D721Med (cell line): ENCODE data around the gene NFIC.
"Not testable (repeated sequence)": the region's sequence is repeated elsewhere in the genome, so short reads cannot be mapped to it uniquely, and the experiment has no call there.

Source experiments
- DNase-seq: peaks from one replicate; pipeline ENCODE4 v3.0.0; 2011; ENCODE audit warnings: low spot score; ENCODE audit not compliant: insufficient read length
- FAIRE-seq: peaks from 2 replicates; lab custom pipeline; 2011; peaks lifted over from hg19 to GRCh38; lab: Jason Lieb, UNC
- TF ChIP-seq, protein P1 (sequence below): IDR thresholded peaks from 2 replicates; pipeline ENCODE4 v1.5.1; 2012; ENCODE audit warnings: mild to moderate bottlenecking, control low read depth; ENCODE audit not compliant: insufficient read depth; ENCODE audit errors: missing control alignments

Gene NFIC

DNA sequence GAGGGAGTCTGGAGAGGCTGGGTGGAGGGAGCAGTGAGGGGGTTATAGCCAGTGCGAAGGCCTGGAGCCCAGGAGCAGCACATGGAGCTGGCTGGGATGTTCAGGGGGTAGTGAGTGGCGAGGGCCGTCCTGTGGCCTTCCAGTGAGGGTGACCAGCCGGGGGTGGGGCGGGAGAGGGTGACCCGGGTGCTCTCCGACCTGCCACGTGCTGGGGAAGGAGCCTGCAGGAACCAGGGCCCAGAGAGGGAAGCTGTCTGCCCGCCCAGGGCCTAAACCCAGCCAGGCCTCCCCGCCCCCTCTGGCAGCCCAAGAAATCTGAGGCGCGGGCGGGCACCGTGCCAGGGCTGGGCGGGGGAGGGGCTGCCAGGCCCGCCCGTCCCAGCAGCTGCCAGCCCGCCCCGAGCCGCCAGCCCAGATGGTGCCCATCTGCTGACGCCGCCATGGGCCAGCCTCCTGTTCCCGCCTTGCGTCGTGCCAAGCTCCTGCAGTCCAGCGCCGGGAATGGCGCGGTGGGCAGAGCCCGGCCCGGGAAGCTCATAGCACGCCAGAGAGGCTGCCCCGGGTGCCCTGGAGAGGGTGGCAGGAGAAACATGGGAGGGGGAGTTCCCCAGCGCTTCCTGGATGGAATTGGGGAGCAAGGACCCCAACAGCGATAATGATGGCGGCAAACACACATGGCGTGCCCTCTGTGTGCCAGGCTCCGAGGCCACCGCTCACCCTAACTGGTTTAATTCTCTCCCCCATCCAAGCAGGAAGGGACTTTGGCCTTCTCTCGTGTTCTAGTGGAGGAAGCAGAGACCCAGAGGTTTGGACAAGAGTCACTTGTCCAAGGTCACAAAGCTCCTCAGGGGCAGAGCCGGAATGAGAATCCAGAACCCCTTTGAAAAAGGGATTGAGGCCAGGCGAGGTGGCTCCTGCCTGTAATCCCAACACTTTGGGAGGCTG lies 21.5 kb downstream of the NFIC start:
- TF ChIP-seq, protein P1, sequence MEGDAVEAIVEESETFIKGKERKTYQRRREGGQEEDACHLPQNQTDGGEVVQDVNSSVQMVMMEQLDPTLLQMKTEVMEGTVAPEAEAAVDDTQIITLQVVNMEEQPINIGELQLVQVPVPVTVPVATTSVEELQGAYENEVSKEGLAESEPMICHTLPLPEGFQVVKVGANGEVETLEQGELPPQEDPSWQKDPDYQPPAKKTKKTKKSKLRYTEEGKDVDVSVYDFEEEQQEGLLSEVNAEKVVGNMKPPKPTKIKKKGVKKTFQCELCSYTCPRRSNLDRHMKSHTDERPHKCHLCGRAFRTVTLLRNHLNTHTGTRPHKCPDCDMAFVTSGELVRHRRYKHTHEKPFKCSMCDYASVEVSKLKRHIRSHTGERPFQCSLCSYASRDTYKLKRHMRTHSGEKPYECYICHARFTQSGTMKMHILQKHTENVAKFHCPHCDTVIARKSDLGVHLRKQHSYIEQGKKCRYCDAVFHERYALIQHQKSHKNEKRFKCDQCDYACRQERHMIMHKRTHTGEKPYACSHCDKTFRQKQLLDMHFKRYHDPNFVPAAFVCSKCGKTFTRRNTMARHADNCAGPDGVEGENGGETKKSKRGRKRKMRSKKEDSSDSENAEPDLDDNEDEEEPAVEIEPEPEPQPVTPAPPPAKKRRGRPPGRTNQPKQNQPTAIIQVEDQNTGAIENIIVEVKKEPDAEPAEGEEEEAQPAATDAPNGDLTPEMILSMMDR: no peak
- FAIRE-seq (no peak), DNase-seq (no peak)

DNA sequence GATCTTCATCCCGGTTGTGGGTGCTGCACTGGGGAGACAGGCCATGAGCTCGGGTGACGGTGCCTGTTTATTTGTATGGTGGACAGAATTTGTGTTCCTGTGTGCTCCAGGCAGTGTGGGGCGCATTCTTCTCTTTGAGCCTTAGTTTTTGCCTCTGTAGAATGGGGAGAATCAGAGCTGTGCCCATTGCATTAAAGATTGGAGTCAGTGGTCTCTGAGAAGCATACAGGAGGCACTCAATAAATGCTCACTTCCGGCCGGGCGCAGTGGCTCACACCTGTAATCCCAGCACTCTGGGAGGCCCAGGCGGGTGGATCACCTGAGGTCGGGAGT lies 23.0 kb downstream of the NFIC start:
- TF ChIP-seq, protein P1: no peak
- no peak for FAIRE-seq
- no peak for DNase-seq

DNA sequence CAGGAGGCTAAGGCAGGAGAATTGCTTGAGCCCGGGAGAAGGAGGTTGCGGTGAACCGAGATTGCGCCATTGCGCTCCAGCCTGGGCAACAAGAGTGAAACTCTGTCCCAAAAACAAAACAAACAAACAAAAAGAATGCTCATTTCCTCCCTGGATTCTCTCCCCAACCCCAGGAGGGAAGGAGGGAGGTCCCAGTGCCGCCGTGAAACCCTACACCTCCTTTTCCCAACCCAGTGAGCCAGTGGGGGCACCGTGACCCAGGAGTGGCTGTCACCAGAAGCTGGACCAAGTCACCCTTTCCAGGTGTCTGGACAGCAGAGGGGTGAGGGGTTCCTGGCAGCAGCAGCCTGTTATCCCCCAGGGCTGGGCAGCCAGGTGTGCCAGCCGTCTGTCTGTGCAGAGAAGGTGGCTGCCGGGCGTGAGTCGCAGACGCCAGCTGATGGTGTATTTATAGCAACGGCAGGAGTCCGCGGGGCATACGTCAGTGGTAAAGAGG lies 23.5 kb downstream of the NFIC start:
- TF ChIP-seq, protein P1: no peak
- DNase-seq (no peak), FAIRE-seq (no peak)

DNA sequence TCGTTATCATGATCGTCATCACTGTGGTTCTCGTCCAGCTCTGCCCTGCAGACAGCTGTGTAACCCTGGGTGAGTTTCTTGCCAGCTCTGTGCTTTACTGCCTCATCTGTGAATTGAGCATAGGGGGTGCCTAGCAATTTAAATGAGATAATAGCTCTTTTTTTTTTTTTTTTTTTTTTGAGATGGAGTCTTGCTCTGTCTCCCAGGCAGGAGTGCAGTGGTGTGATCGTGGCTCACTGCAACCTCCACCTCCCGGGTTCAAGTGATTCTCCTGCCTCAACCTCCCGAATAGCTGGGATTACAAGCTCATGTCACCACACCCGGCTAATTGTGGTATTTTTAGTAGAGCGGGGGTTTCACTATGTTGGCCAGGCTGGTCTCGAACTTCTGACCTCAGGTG lies 25.5 kb downstream of the NFIC start:
- DNase-seq, FAIRE-seq: not testable (repeated sequence)

DNA sequence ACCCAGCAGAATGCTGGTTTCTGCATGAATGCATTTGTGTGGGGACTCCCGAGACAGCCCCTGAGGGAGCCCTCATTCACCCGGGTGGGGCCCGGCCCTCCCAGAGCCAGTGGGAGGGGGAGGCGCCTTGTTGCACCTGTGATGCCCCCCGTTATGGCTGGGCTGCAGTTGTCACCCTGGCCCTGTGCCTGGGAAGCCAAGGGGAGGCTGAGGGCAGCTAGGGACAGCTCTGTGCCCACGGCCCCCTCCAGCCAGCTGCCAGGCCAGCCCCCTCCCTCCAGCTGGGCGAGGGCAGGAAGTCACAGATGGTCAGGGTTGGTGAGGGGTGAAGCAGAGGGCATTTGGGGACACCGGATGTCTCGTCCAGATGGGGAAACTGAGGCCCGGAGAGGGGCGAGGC lies 26.1 kb downstream of the NFIC start:
- TF ChIP-seq, protein P1: no peak
- FAIRE-seq (no peak), DNase-seq (no peak)

DNA sequence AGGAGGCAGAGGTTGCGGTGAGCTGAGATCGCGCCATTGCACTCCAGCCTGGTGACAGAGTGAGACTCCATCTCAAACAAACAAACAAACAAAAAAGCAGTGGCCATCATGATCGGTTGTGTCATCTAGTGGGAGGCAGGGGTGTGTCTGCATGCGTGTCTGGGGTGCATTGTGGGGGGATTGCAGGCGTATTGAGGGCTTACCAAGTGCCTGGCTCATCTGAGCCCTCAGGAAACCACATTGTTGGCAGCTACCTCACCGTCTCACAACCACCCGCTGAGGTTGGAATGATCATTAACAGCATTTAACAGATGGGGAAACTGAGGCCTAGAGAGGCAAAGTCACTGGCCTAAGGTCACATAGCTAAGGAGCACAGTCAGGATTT lies 30.5 kb downstream of the NFIC start:
- FAIRE-seq: no peak

DNA sequence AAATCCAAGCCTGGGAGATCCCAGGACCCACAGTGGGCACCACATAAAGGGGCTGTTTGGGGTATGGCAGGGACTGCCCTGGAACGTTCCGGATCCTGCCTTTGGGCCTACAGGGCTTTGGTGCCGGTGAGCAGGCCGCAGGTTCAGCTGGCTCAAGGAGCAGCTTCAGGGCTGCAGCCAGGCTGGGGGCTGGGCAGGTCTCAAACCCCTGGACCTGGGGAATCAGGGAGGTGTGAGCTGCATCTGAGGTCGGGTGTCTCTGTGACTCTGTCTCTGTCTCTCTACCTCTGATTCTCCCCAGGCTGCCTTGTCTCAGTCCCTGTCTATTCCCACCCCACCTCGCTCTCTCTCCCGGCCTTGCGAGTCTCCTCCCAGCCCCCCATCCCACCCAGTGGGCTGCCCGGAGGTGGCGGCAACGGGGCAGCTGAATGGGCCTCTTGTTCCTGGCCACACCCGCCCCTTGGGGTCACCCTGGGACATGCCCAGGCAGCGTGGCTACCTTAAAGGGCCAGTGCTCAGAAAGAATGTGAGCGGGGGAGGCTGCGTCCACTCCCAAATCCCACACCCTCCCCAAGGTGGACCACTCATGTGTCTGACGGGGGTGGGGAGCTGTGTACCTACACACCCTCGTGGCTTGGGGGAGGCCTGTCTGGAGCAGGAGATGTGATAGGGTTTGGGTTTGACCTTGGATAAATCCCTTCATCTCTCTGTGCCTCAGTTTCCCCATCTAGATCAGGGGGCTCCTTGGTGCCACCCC lies 31.1 kb downstream of the NFIC start:
- TF ChIP-seq, protein P1: no peak
- FAIRE-seq (no peak), DNase-seq (no peak)

More for the DNA sequence above, 30.5 kb downstream of the NFIC start:
- DNase-seq: no peak
- TF ChIP-seq, protein P1: no peak
